Islet precursor cell (in vitro differentiated cells): Measurements from ENCODE around the gene HTR7.

Experiments used
- DNase-seq: peaks from one replicate; pipeline ENCODE4 v3.0.0-alpha.2; 2018

Gene HTR7

DNA sequence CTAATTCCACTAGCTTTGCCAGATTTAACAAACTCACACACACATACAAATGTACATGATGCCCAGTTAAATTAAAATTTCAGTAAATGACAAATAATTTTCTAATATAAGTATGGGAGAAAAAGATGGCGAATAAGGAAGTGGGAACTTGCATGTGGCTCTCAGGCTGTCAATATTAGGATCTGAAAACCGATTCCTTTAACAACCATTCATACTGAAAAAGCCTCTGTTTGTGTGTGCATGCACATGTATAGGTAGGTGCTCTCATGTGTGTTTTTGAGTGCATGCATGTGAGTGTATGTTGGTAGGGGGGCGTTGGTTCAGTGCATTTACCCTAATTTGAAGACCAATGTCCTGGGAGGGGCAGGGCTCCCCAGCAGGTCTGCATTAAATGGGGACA lies 125.3 kb downstream of the HTR7 start:
- DNase-seq: no peak

DNA sequence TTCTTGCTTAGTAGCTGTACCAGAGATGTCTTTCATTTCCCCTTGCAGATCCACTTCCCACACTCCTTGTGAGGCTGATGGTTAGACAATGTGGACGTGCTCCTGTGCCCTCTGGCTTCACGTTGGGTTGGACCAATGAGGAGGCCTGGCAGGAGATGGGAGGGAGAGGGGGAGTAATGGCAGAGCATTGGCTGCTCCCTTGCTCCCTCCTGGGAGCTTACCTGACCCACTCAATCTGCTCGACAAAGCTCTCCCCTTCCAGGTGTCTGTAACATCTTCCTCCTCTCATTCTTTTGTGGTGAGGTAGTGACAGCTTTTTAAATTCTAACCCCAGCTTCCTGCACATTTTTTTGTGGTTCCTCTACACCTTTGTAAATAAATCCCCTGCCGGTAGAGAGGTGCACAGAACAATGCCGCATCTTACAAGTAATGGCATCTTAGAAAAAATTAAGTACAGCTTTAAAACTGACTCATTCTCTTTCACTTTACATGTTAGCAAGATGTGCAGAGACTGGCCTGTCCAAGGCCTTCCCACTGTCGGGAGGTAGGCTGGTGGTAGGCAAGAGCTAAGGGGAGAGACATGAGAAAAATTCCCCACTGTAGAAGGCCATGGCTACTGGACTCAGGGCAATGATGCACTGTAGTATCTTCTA lies 134.3 kb downstream of the HTR7 start:
- DNase-seq: peak; percentile 76

DNA sequence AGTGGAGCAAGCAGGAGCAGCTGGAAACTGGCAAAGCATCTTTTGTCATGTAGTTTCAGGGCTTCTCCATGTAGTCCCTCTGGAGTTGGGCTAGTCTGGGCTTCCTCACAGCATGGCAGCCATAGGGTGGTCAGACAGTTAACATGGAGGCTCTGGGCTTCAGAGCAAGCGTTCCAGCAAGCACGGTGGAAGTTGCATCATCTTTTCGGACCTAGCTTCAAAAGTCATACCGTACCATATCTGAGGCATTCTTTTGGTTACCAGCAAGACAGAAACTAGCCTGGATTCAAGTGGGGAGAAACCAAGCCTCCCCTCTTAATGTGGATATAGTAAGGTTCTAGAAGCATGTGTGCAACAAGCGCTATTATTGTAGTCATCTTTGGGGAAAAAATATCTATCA lies 135.0 kb downstream of the HTR7 start:
- no peak for DNase-seq

DNA sequence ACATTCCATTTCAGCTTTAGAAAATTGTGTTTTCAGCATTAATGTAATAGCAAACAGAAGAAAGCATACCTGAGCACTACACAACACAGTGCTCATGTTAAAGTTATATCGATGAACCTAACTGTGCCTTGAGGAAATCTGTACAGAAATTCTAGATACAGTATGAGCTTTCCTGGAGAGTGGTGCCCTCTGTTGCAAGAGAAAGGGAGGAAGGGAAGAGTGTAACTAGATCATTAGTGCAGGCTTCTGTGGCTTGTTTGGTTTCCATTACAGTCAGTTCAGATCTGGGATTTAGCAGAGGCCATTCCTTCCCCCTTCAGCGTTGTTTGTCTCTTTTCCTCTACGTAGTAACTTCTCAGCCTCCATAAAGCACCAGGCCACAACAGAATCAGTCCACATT lies 139.7 kb downstream of the HTR7 start:
- DNase-seq: no peak

GRCh38 chr10:90712529-90712928 lies 145.3 kb downstream of the HTR7 start:
- no peak for DNase-seq

- no peak for DNase-seq
Observed at GRCh38 chr10:90709727-90710126, 148.1 kb downstream of the HTR7 start.

- no peak for DNase-seq
Observed at GRCh38 chr10:90707657-90708056, 150.2 kb downstream of the HTR7 start.

GRCh38 chr10:90701428-90701827 lies 156.4 kb downstream of the HTR7 start:
- DNase-seq: no peak

DNA sequence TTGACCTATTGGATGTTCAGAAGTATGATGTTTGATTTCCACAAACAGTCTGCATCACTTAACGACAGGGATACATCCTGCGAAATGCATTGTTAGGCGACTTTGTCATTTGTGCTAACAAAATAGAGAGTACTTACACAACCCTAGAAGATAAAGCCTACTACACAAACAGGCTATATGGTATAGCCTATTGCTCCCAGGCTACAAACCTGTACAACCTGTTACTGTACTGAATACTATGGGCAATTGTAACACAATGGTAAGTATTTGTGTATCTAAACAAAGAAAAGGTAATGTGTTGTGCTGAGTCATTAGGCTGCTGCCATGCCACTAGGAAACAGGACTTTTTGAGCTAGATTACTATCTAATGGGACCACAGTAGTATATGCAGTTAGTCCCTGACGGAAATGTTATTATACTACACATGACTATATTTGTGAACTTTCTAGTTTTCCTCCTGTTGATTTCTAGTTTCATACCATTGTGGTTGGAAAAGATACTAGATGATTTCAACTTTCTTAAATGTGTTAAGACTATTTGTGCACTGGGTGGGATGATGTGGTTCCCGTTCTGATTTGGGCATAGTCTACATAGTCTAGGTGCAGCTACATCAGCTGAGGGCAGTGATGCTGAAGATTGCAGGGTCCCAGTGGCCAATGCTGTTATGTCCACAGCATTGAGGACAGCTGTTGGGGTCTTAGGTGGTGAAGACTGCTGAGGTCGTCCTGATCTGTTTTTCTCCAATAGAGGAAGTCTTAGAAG lies 161.7 kb downstream of the HTR7 start:
- no peak for DNase-seq
